Trophoblast cell (in vitro differentiated cells and primary cell): ENCODE data around the gene EGFR.

Source experiments
- DNase-seq, 2 donors: peaks; one replicate each; pipeline ENCODE4 v3.0.0-alpha.2; 2016
- H2AFZ ChIP-seq: 2 replicates; pipeline ENCODE4 v1.6.1; 2013; ENCODE audit warnings: low read length, moderate library complexity, mild to moderate bottlenecking; ENCODE audit not compliant: insufficient read depth, poor library complexity
- H2AK5ac ChIP-seq: 2 replicates; pipeline ENCODE4 v1.6.1; 2013; ENCODE audit warnings: mild to moderate bottlenecking, low read length
- H2BK120ac ChIP-seq: 2 replicates; pipeline ENCODE4 v1.6.1; 2013; ENCODE audit warnings: low read length, mild to moderate bottlenecking, moderate library complexity; ENCODE audit not compliant: insufficient read depth, poor library complexity
- H2BK12ac ChIP-seq: 2 replicates; pipeline ENCODE4 v1.6.1; 2013; ENCODE audit warnings: mild to moderate bottlenecking, low read length, moderate library complexity
- H2BK5ac ChIP-seq: 2 replicates; pipeline ENCODE4 v1.6.1; 2013; ENCODE audit warnings: low read length, low read depth, moderate library complexity, mild to moderate bottlenecking; ENCODE audit not compliant: poor library complexity
- H3K14ac ChIP-seq: 2 replicates; pipeline ENCODE4 v1.6.1; 2013; ENCODE audit warnings: mild to moderate bottlenecking, low read length
- H3K18ac ChIP-seq: 2 replicates; pipeline ENCODE4 v1.6.1; 2013; ENCODE audit warnings: mild to moderate bottlenecking, low read length
- H3K23ac ChIP-seq: 2 replicates; pipeline ENCODE4 v1.6.1; 2013; ENCODE audit warnings: low read length
- H3K27ac ChIP-seq: 2 replicates; pipeline ENCODE4 v1.5.1; 2013; ENCODE audit warnings: low read depth, mild to moderate bottlenecking, inconsistent platforms, low read length, moderate library complexity
- H3K27me3 ChIP-seq: 2 replicates; pipeline ENCODE4 v1.6.1; 2013; ENCODE audit warnings: inconsistent platforms, mild to moderate bottlenecking, low read length, moderate library complexity; ENCODE audit not compliant: insufficient read depth
- H3K36me3 ChIP-seq, 2 experiments: 1 replicate in 1 of 2; 2 replicates in 1 of 2; pipeline ENCODE4 v1.6.1; 2013; ENCODE audit warnings: low read length in 2 of 2, mild to moderate bottlenecking in 2 of 2, moderate library complexity in 1 of 2; ENCODE audit not compliant: insufficient read depth in 2 of 2, control insufficient read depth in 1 of 2
- H3K4ac ChIP-seq: 2 replicates; pipeline ENCODE4 v1.6.1; 2013; ENCODE audit warnings: low read depth, mild to moderate bottlenecking, low read length, moderate library complexity
- H3K4me1 ChIP-seq, 2 experiments: 1 replicate in 1 of 2; 2 replicates in 1 of 2; pipeline ENCODE4 v1.6.1; 2013; ENCODE audit warnings: low read length in 2 of 2, mild to moderate bottlenecking in 2 of 2, moderate library complexity in 1 of 2; ENCODE audit not compliant: insufficient read depth in 2 of 2, control insufficient read depth in 1 of 2
- H3K4me2 ChIP-seq: 2 replicates; pipeline ENCODE4 v1.6.1; 2013; ENCODE audit warnings: inconsistent platforms, mild to moderate bottlenecking, low read length, moderate library complexity
- H3K4me3 ChIP-seq: 2 replicates; pipeline ENCODE4 v1.5.1; 2013; ENCODE audit warnings: mild to moderate bottlenecking, low read depth, low read length, inconsistent platforms
- H3K79me1 ChIP-seq: one replicate; pipeline ENCODE4 v1.6.1; 2013; ENCODE audit warnings: low read length
- H3K79me2 ChIP-seq: 2 replicates; pipeline ENCODE4 v1.6.1; 2013; ENCODE audit warnings: low read length, mild to moderate bottlenecking; ENCODE audit not compliant: control insufficient read depth, insufficient read depth, poor library complexity
- H3K9ac ChIP-seq: 2 replicates; pipeline ENCODE4 v1.6.1; 2013; ENCODE audit warnings: mild to moderate bottlenecking, low read length
- H3K9me3 ChIP-seq: 2 replicates; pipeline ENCODE4 v1.6.1; 2013; ENCODE audit warnings: low read depth, mild to moderate bottlenecking, control low read depth, inconsistent platforms, low read length; ENCODE audit not compliant: insufficient read depth
- H4K12ac ChIP-seq: 2 replicates; pipeline ENCODE4 v1.6.1; 2013; ENCODE audit warnings: low read depth, mild to moderate bottlenecking, low read length, moderate library complexity
- H4K8ac ChIP-seq: 2 replicates; pipeline ENCODE4 v1.6.1; 2013; ENCODE audit warnings: low read depth, mild to moderate bottlenecking, low read length, moderate library complexity
- H4K91ac ChIP-seq: one replicate; pipeline ENCODE4 v1.6.1; 2013; ENCODE audit warnings: low read depth, mild to moderate bottlenecking, low read length, moderate library complexity
- WGBS: extraction: QIAGEN DNeasy Blood & Tissue Kit; methylation state at CpG from one replicate; pipeline ENCODE4 v1.1.7; 2013; ENCODE audit warnings: missing lambda C conversion rate; ENCODE audit not compliant: insufficient read length, insufficient coverage; ENCODE audit errors: extremely low coverage; 5-methylcytosine and 5-hydroxymethylcytosine counted together

The EGFR gene

GRCh38 chr7:55065079-55065478 is 46.3 kb downstream of the EGFR start:
- Histone ChIP-seq H3K14ac (no peak overlapping the region), H4K91ac (no peak overlapping the region), H3K4me2 (no peak overlapping the region), H3K9ac (no peak overlapping the region), H3K18ac (no peak overlapping the region), H2BK120ac (no peak overlapping the region), H2BK12ac (no peak overlapping the region), H3K27ac (peak overlapping the region; percentile 41), H3K4ac (no peak overlapping the region), H3K79me2 (no peaks in the 10 kb centered on the region), H2BK5ac (no peak overlapping the region), H4K8ac (no peak overlapping the region), H2AK5ac (no peak overlapping the region), H3K4me1 (peaks cover 9 to 20% of the 10 kb centered on the region in 2 experiments), H3K27me3 (no peaks in the 10 kb centered on the region), H3K4me3 (no peak overlapping the region), H3K23ac (no peak overlapping the region), H3K79me1 (no peaks in the 10 kb centered on the region), H2AFZ (no peak overlapping the region), H4K12ac (no peak overlapping the region), H3K9me3 (peaks cover 3% of the 10 kb centered on the region), H3K36me3 (no peaks in the 10 kb centered on the region)
- DNase-seq = peak; percentile 61 to 73
- no CpG with 5 or more reads among the region's 4 CpGs for WGBS

GRCh38 chr7:55065511-55066229 is 46.9 kb downstream of the EGFR start:
- Histone ChIP-seq H3K27ac (peak overlapping the region; percentile 83), H3K9ac (no peak overlapping the region), H2BK12ac (no peak overlapping the region), H4K8ac (no peak overlapping the region), H3K18ac (no peak overlapping the region), H4K12ac (no peak overlapping the region), H3K14ac (no peak overlapping the region), H3K9me3 (peaks cover 3% of the 10 kb centered on the region), H2AK5ac (no peak overlapping the region), H2BK120ac (no peak overlapping the region), H3K4me1 (peaks cover 9 to 20% of the 10 kb centered on the region in 2 experiments), H3K36me3 (no peaks in the 10 kb centered on the region), H3K79me2 (no peaks in the 10 kb centered on the region), H3K23ac (no peak overlapping the region), H3K27me3 (no peaks in the 10 kb centered on the region), H4K91ac (no peak overlapping the region), H3K79me1 (no peaks in the 10 kb centered on the region), H3K4me3 (no peak overlapping the region), H3K4ac (no peak overlapping the region), H2AFZ (no peak overlapping the region), H3K4me2 (peak overlapping the region; percentile 48), H2BK5ac (peak overlapping the region; percentile 5)
- DNase-seq = peak; percentile 71 to 93
- no CpG with 5 or more reads among the region's 10 CpGs for WGBS

- H3K14ac ChIP-seq = no peak overlapping the region
- WGBS = no CpG with 5 or more reads among the region's 7 CpGs
These were observed 47.7 kb downstream of the EGFR start for GRCh38 chr7:55066524-55066923.

GRCh38 chr7:55066938-55067337 is 48.1 kb downstream of the EGFR start:
- Histone ChIP-seq H3K27ac (peak overlapping the region; percentile 36), H4K8ac (no peak overlapping the region), H3K4me3 (no peak overlapping the region), H2BK12ac (no peak overlapping the region), H3K36me3 (no peaks in the 10 kb centered on the region), H3K4me1 (peaks cover 9 to 20% of the 10 kb centered on the region in 2 experiments), H3K23ac (no peak overlapping the region), H3K18ac (no peak overlapping the region), H3K27me3 (no peaks in the 10 kb centered on the region), H3K14ac (no peak overlapping the region), H3K4ac (no peak overlapping the region), H4K12ac (no peak overlapping the region), H3K4me2 (no peak overlapping the region), H3K9me3 (peaks cover 3% of the 10 kb centered on the region), H3K9ac (no peak overlapping the region), H2AK5ac (no peak overlapping the region), H3K79me1 (no peaks in the 10 kb centered on the region), H2BK120ac (no peak overlapping the region), H2AFZ (no peak overlapping the region), H4K91ac (no peak overlapping the region), H3K79me2 (no peaks in the 10 kb centered on the region), H2BK5ac (no peak overlapping the region)
- WGBS = no CpG with 5 or more reads among the region's 6 CpGs
- DNase-seq = no peak

More at GRCh38 chr7:55066524-55066923, 47.7 kb downstream of the EGFR start:
- Histone ChIP-seq H2AK5ac (no peak overlapping the region), H3K27ac (peak overlapping the region; percentile 76), H3K4me3 (no peak overlapping the region), H3K4me2 (no peak overlapping the region), H3K79me1 (no peaks in the 10 kb centered on the region), H4K8ac (no peak overlapping the region), H3K4ac (no peak overlapping the region), H4K91ac (no peak overlapping the region), H3K27me3 (no peaks in the 10 kb centered on the region), H2BK12ac (no peak overlapping the region), H3K9me3 (peaks cover 3% of the 10 kb centered on the region), H3K23ac (no peak overlapping the region), H3K9ac (no peak overlapping the region), H3K4me1 (peaks cover 9 to 20% of the 10 kb centered on the region in 2 experiments), H2BK5ac (no peak overlapping the region), H2AFZ (no peak overlapping the region), H4K12ac (no peak overlapping the region), H3K36me3 (no peaks in the 10 kb centered on the region), H3K18ac (no peak overlapping the region), H2BK120ac (peak overlapping the region; percentile 16), H3K79me2 (no peaks in the 10 kb centered on the region)
- DNase-seq = no peak
